Mesodermal cell (in vitro differentiated cells): ENCODE data around the gene POLR2J.

Source experiments
- H3K27ac ChIP-seq: 2 replicates; pipeline ENCODE4 v1.7.0; 2013; ENCODE audit warnings: mild to moderate bottlenecking, low read depth, low read length, moderate library complexity; ENCODE audit not compliant: severe bottlenecking
- H3K36me3 ChIP-seq: 2 replicates; pipeline ENCODE4 v1.7.1; 2013; ENCODE audit warnings: mild to moderate bottlenecking, low read length, moderate library complexity; ENCODE audit not compliant: control insufficient read depth, insufficient read depth
- H3K4me1 ChIP-seq: one replicate; pipeline ENCODE4 v1.7.1; 2013; ENCODE audit warnings: mild to moderate bottlenecking, low read length; ENCODE audit not compliant: insufficient read depth, control insufficient read depth, poor library complexity, severe bottlenecking
- H3K4me3 ChIP-seq: 2 replicates; pipeline ENCODE4 v1.7.0; 2013; ENCODE audit warnings: low read length, control low read depth, mild to moderate bottlenecking; ENCODE audit not compliant: insufficient read depth, poor library complexity, severe bottlenecking; ENCODE audit errors: extremely low read depth
- H3K9me3 ChIP-seq: 2 replicates; pipeline ENCODE4 v1.7.1; 2013; ENCODE audit warnings: mild to moderate bottlenecking, low read length, moderate library complexity; ENCODE audit not compliant: control insufficient read depth
- WGBS, 2 experiments: methylation state at CpG; one replicate each; pipeline ENCODE4 v1.1.5; 2013; ENCODE audit warnings: missing lambda C conversion rate in 2 of 2; ENCODE audit not compliant: insufficient coverage in 2 of 2; 5-methylcytosine and 5-hydroxymethylcytosine counted together

POLR2J gene

DNA sequence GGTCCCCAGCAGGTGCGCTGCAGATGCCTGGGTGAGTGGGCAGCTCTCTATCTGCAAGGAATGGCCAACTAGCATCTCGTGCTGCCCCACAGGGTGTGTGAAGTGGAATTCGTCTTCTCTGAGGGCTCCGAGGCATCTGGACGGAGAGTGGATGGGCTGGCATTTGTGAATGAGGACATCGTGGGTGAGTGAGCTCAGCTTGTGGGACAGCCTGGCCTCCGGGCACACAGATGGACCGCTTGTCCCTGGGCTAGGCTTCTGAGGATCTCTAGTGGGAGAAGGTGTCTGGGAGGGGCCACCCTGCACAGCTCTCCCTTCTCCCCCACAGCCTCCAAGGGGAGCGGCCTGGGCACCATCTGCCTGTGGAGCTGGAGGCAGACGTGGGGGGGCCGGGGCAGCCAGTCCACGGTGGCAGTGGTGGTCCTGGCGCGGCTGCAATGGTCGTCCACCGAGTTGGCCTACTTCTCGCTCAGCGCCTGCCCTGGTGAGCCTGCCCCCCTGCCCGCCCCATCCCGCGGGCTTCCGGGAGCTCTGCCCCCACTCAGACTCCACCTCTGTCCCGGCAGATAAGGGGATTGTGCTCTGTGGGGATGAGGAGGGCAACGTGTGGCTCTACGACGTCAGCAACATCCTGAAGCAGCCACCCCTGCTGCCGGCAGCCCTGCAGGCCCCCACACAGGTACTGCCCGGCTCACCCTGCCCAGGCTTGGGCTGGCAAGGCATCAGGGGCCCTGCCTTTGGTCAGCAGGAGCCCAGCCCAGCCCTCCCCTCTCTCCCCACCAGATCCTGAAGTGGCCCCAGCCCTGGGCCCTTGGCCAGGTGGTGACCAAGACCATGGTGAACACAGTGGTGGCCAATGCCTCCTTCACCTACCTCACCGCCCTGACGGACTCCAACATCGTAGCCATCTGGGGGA lies 6.3 kb downstream of the POLR2J start:
- WGBS, 2 experiments = 91 to 92% methylated on average over 20 to 21 of the region's 31 CpGs
- H3K36me3 ChIP-seq = peaks cover 25% of the 10 kb centered on the region
- H3K9me3 ChIP-seq = no peaks in the 10 kb centered on the region
- H3K4me1 ChIP-seq = no peaks in the 10 kb centered on the region
- no peak overlapping the region for H3K27ac ChIP-seq
- no peak overlapping the region for H3K4me3 ChIP-seq

DNA sequence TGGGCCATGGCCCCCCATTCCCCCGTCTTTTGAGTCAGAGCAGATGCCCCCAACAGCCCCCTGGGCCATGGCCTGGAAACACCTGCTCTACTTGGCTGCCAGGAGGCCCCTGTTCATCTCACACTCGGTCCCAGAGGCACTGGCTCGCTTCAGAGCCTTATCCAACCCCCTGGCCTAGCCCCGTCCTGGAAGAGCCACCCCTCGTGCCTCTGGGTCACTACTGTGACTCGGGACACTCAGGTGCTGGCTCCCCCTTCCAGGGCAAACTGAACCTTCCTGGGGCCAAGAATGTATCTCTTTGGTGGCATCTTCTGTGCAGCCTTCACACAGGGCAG lies 7.0 kb downstream of the POLR2J start:
- Histone ChIP-seq H3K27ac (no peak overlapping the region), H3K4me3 (no peak overlapping the region), H3K9me3 (no peaks in the 10 kb centered on the region), H3K4me1 (no peaks in the 10 kb centered on the region), H3K36me3 (peaks cover 28% of the 10 kb centered on the region)
- WGBS, 2 experiments = 94% methylated on average over 5 of the region's 6 CpGs

DNA sequence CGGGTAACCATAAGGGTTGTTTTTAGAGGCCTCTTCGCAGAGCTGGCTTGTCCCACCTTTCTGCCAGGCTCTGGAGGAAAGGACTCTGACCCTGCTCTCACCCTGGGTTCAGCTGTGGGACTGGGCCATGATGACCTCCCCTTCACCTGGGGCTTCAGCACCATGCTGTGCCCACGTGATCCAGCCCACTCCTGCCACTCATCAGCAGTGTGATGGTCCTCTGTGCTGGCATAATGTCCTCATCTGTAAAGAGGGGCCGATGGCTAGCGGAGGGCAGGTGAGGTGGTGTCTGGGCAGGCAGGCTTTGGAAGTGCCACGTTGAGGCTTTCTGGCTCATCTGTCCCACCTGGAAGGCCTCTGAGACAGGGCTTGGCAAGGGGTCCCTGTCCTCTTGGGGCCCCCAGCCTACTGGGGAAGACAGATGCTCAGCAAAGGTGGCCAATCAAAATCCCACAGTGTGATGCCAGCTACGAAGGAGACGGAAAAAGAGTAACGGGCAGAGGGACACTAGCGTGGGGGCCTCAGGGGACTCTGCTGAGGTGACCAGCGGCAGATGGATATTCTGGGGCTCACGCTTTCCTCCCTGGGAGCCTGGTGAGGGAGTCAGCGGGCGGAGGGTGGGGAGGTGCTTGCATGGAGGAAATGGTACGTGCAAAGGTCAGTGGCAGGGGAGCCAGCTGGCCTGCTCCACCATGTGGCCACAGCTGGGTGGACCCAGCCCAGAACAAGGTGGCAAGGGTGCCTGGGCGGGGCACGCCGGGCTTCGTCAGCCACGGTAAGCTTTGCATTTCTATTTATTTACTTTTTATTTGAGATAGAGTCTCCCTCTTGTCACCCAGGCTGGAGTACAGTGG lies 8.5 kb downstream of the POLR2J start:
- Histone ChIP-seq H3K27ac (no peak overlapping the region), H3K9me3 (no peaks in the 10 kb centered on the region), H3K36me3 (peaks cover 31% of the 10 kb centered on the region), H3K4me1 (no peaks in the 10 kb centered on the region), H3K4me3 (no peak overlapping the region)
- 84 to 89% methylated on average over 15 of the region's 20 CpGs for WGBS, 2 experiments

DNA sequence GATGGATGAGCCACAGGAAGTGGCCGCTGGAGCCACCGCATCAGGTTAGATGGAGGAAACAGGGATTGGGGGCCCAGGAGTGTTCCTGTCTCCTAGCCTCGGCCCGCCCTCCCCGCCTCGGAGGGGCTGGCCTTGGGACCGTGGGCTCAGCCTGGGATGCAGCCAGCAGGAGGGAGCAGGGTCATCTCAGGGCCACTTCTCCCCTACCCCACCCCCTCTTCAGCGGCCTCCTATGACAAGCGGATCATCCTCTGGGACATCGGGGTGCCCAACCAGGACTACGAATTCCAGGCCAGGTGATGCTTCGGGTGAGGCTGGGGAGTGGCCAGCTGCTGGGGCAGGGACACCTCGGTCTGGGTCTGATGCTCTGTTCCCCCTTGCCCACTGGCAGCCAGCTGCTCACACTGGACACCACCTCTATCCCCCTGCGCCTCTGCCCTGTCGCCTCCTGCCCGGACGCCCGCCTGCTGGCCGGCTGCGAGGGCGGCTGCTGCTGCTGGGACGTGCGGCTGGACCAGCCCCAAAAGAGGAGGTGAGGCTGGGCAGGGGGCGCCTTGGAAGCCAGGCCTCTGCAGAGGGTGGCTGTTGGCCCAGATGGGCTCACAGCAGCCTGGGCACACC lies 9.3 kb downstream of the POLR2J start:
- Histone ChIP-seq H3K4me1 (no peaks in the 10 kb centered on the region), H3K36me3 (peaks cover 31% of the 10 kb centered on the region), H3K27ac (no peak overlapping the region), H3K9me3 (no peaks in the 10 kb centered on the region), H3K4me3 (no peak overlapping the region)
- 93 to 97% methylated on average over 19 to 24 of the region's 24 CpGs for WGBS, 2 experiments

DNA sequence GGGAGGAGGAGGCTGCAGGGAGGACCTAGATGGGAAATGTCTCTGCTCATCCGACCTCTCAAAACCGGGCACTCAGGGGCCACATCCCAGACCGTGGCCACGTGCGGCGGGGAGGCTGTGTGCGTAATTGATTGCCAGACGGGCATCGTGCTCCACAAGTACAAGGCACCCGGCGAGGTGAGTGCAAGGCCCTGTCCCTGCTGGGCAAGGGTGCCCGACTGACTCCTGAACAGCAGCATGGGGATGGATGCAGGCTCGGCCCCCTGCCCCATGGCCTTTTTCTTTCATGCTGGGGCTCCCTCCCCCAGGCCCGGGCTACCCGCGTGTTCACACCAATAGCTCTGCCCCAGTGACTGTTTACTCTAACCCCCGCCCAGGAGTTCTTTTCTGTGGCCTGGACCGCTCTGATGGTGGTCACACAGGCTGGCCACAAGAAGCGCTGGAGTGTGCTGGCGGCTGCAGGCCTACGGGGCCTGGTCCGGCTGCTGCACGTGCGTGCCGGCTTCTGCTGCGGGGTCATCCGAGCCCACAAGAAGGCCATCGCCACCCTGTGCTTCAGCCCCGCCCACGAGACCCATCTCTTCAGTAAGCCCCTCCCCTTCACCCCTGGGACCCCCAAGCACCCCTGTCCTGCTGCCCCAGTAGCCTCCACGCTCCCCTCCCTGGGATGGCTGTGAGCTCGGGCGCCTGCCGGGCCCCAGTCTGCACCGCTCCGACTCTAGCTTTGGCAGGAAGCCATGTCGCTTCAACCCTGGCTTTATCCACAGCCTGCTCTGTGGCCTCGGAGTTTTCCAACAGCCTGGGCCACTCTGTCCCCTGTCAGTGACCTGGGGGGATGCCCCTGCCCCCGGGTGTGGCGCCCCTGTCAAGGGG lies 10.0 kb downstream of the POLR2J start:
- H3K36me3 ChIP-seq = peaks cover 28% of the 10 kb centered on the region
- WGBS, 2 experiments = 92 to 93% methylated on average over 27 to 40 of the region's 40 CpGs
- H3K27ac ChIP-seq = no peak overlapping the region
- H3K9me3 ChIP-seq = no peaks in the 10 kb centered on the region
- no peak overlapping the region for H3K4me3 ChIP-seq
- H3K4me1 ChIP-seq = peaks cover 4% of the 10 kb centered on the region

DNA sequence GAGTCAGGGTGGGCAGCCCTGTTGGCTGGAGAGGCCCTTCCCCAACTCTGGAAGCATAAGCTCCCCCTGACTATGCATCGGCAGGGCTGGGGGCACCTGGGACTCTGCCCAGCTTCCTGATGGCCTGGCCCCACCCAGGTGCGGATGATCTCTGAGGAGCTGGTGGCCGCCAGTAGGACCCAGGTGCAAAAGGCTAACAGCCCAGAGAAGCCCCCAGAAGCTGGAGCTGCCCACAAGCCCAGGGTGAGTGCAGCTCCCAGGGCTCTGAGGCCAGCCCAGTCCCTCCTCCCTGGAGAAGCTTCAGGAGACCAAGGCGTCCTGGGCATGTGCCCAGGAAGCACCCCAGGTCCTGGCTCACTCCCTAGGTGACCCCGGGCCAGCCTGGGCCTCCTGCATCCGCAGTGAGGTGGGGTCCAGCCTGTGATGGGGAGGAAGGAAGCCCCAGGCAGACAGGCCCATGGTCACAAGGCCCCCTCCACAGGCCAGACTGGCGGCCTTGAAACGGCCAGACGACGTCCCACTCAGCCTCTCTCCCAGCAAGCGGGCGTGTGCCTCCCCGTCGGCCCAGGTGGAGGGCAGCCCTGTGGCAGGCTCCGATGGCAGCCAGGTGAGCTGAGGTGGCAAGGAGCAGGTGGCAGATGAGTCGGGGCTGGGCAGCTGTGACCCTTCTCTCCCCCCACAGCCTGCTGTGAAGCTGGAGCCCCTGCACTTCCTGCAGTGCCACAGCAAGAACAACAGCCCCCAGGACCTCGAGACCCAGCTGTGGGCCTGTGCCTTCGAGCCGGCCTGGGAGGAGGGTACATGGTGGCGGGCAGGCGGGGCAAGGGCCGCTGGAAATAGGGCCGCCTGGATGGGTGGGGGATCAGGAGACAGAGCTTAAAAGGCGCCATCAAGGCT lies 10.9 kb downstream of the POLR2J start:
- Histone ChIP-seq H3K4me1 (peaks cover 5% of the 10 kb centered on the region), H3K4me3 (no peak overlapping the region), H3K27ac (no peak overlapping the region), H3K9me3 (no peaks in the 10 kb centered on the region), H3K36me3 (peaks cover 20% of the 10 kb centered on the region)
- 92 to 93% methylated on average over 19 to 24 of the region's 24 CpGs for WGBS, 2 experiments

DNA sequence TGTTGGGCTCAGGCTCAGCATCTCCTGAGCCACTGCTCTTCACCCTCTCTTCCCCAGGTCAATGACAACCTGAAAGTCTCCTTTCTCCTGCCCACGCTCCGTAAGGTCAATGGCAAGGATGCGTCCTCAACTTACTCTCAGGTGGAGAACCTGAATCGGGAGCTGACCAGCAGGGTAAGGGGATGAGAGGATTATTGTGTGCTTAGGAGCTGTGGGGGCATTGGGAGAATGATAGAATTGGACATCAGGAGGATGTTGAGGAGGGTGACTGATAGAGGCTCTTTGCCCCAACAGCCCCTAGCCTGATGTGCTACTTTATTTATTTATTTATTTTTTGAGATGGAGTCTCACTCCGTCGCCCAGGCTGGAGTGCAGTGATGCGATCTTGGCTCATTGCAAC lies 12.6 kb downstream of the POLR2J start:
- Histone ChIP-seq H3K4me1 (peaks cover 5% of the 10 kb centered on the region), H3K4me3 (peak overlapping the region; percentile 93), H3K36me3 (peaks cover 17% of the 10 kb centered on the region), H3K27ac (no peak overlapping the region), H3K9me3 (no peaks in the 10 kb centered on the region)
- 83 to 96% methylated on average over 1 to 4 of the region's 7 CpGs for WGBS, 2 experiments

DNA sequence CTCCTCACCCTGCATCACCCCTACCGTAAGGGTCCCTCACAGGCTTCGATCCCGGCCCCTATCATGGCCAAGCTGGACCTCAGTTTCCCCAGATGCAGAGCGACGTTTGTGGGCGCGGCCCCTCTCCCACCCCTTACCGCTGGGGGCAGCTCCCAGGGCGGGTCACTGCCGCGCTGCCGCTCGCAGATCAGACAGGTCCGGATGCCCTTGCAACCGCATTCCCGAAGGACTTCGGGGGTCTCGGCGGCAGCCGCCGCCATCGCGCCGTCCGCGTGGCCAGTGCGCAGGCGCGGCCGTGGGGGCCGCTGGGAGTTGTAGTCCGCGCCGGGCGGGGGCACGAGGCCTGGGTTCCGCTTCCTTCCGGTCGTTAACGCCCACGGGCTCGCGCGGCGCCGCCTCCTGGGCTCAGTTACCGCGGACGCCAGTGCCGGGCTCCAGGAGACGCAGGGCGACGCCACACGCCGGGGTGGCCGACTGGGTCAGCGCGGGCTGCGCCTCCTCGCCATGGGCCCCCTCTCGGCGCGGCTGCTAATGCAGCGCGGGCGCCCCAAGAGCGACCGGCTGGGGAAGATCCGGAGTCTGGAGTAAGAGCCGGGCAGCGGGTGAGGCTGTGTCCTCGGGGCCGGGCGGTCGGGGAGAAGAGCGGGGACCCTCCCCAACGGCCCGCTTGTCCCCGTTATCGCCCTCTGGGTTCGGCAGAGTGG lies 14.0 kb downstream of the POLR2J start, which contains the start of the genes ALKBH4 and LRWD1:
ALKBH4 (minus strand) TSS at position 287 of the 704 bp plus-strand sequence; CDS start at position 260, 27 bp downstream.
LRWD1 (plus strand) TSS at position 408 of the 704 bp plus-strand sequence; CDS start at position 505, 97 bp downstream.
- 0% methylated on average over 67 to 69 of the region's 81 CpGs for WGBS, 2 experiments
- Histone ChIP-seq H3K36me3 (peaks cover 16% of the 10 kb centered on the region), H3K27ac (peak within 1 kb of the TSS; percentile 73)

More for the DNA sequence above, 14.0 kb downstream of the POLR2J start, which contains the start of the genes ALKBH4 and LRWD1:
- no peaks in the 10 kb centered on the region for H3K9me3 ChIP-seq
- peak within 1 kb of the TSS; percentile 93 for H3K4me3 ChIP-seq
- peaks cover 5% of the 10 kb centered on the region for H3K4me1 ChIP-seq
